Smooth muscle cell of the brain vasculature (primary cell): ENCODE data around the gene MEGF11.

Experiments used
- DNase-seq: peaks from one replicate; pipeline ENCODE4 v3.0.0-alpha.2; 2012; ENCODE audit warnings: low read depth, low spot score

Gene MEGF11

GRCh38 chr15:65862682-65863081 is 390.9 kb downstream of the MEGF11 start:
- DNase-seq, result no peak

GRCh38 chr15:65857718-65858402 is 395.7 kb downstream of the MEGF11 start:
- no peak for DNase-seq

- no peak for DNase-seq
Observed at GRCh38 chr15:65856821-65857455, 396.6 kb downstream of the MEGF11 start.

- DNase-seq, result no peak
Observed at GRCh38 chr15:65851981-65852380, 401.6 kb downstream of the MEGF11 start.

- no peak for DNase-seq
Observed at GRCh38 chr15:65847989-65848388, 405.6 kb downstream of the MEGF11 start.

- DNase-seq, result no peak
Observed at GRCh38 chr15:65845826-65846519, 407.6 kb downstream of the MEGF11 start.
